ENCODE measurements around the gene BTBD9.

Gene BTBD9

GRCh38 chr6:38188677-38189335 lies 450.9 kb downstream of the BTBD9 start:
- no peaks in the 10 kb centered on the region for H3K27me3 Mint-ChIP-seq (ENCODE audit: low read depth)
- no peaks in the 10 kb centered on the region for H3K4me1 Mint-ChIP-seq (ENCODE audit: low read depth)
- no peak overlapping the region for H3K27ac Mint-ChIP-seq
- no peaks in the 10 kb centered on the region for H3K36me3 Mint-ChIP-seq (ENCODE audit: low read depth)
- H3K9me3 Mint-ChIP-seq: no peaks in the 10 kb centered on the region
- no peak overlapping the region for H3K4me3 Mint-ChIP-seq

- Mint-ChIP-seq H3K27me3 (ENCODE audit: low read depth) (no peaks in the 10 kb centered on the region), H3K27ac (no peak overlapping the region), H3K36me3 (ENCODE audit: low read depth) (no peaks in the 10 kb centered on the region), H3K4me1 (ENCODE audit: low read depth) (no peaks in the 10 kb centered on the region), H3K9me3 (no peaks in the 10 kb centered on the region), H3K4me3 (no peak overlapping the region)
Measured at GRCh38 chr6:38187811-38188590, 451.7 kb downstream of the BTBD9 start.

GRCh38 chr6:38187325-38187724 lies 452.4 kb downstream of the BTBD9 start:
- Mint-ChIP-seq H3K27ac (no peak overlapping the region), H3K27me3 (ENCODE audit: low read depth) (no peaks in the 10 kb centered on the region), H3K9me3 (no peaks in the 10 kb centered on the region), H3K4me3 (no peak overlapping the region), H3K4me1 (ENCODE audit: low read depth) (no peaks in the 10 kb centered on the region), H3K36me3 (ENCODE audit: low read depth) (no peaks in the 10 kb centered on the region)

GRCh38 chr6:38185752-38186151 lies 454.0 kb downstream of the BTBD9 start:
- H3K27me3 Mint-ChIP-seq (ENCODE audit: low read depth): no peaks in the 10 kb centered on the region
- no peak overlapping the region for H3K27ac Mint-ChIP-seq
- no peaks in the 10 kb centered on the region for H3K4me1 Mint-ChIP-seq (ENCODE audit: low read depth)
- H3K4me3 Mint-ChIP-seq: no peak overlapping the region
- no peaks in the 10 kb centered on the region for H3K9me3 Mint-ChIP-seq
- H3K36me3 Mint-ChIP-seq (ENCODE audit: low read depth): no peaks in the 10 kb centered on the region

DNA sequence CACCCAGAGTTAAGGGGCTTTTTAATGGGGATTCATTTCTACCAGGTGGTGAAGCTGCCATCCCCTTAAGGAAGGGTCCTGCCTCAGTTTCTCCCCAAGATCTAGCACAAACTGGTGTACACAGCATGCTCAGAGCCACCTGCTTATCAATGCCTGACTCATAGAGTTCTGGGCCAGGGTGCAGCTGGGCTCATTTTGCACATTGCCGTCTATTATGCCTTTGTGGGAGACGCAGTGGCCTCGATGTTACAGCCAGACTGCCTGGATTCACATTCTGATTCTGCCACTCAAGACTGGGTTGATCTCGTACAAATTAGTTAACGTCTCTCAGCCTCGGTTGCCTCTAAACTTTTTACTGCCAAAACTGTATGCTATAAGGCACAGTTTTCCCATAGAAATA lies 454.5 kb downstream of the BTBD9 start:
- no peaks in the 10 kb centered on the region for H3K4me1 Mint-ChIP-seq (ENCODE audit: low read depth)
- no peak overlapping the region for H3K4me3 Mint-ChIP-seq
- H3K27ac Mint-ChIP-seq: no peak overlapping the region
- H3K27me3 Mint-ChIP-seq (ENCODE audit: low read depth): no peaks in the 10 kb centered on the region
- H3K9me3 Mint-ChIP-seq: no peaks in the 10 kb centered on the region
- no peaks in the 10 kb centered on the region for H3K36me3 Mint-ChIP-seq (ENCODE audit: low read depth)

- H3K36me3 Mint-ChIP-seq (ENCODE audit: low read depth): no peaks in the 10 kb centered on the region
- no peaks in the 10 kb centered on the region for H3K27me3 Mint-ChIP-seq (ENCODE audit: low read depth)
- H3K9me3 Mint-ChIP-seq: no peaks in the 10 kb centered on the region
- no peak overlapping the region for H3K4me3 Mint-ChIP-seq
- H3K4me1 Mint-ChIP-seq (ENCODE audit: low read depth): no peaks in the 10 kb centered on the region
- no peak overlapping the region for H3K27ac Mint-ChIP-seq
Measured at GRCh38 chr6:38184585-38185080, 455.1 kb downstream of the BTBD9 start.

- H3K27me3 Mint-ChIP-seq (ENCODE audit: low read depth): no peaks in the 10 kb centered on the region
- H3K4me1 Mint-ChIP-seq (ENCODE audit: low read depth): no peaks in the 10 kb centered on the region
- H3K27ac Mint-ChIP-seq: no peak overlapping the region
Measured at GRCh38 chr6:38183856-38184584, 455.7 kb downstream of the BTBD9 start.

GRCh38 chr6:38182426-38182825 lies 457.3 kb downstream of the BTBD9 start:
- Mint-ChIP-seq H3K27me3 (ENCODE audit: low read depth) (no peaks in the 10 kb centered on the region), H3K9me3 (no peaks in the 10 kb centered on the region), H3K36me3 (ENCODE audit: low read depth) (no peaks in the 10 kb centered on the region), H3K4me3 (no peak overlapping the region), H3K27ac (no peak overlapping the region), H3K4me1 (ENCODE audit: low read depth) (peaks cover 2% of the 10 kb centered on the region)

More at GRCh38 chr6:38183856-38184584, 455.7 kb downstream of the BTBD9 start:
- no peaks in the 10 kb centered on the region for H3K36me3 Mint-ChIP-seq (ENCODE audit: low read depth)
- no peaks in the 10 kb centered on the region for H3K9me3 Mint-ChIP-seq
- H3K4me3 Mint-ChIP-seq: no peak overlapping the region

GRCh38 chr6:38180586-38180985 lies 459.1 kb downstream of the BTBD9 start:
- Mint-ChIP-seq H3K4me1 (ENCODE audit: low read depth) (peaks cover 2% of the 10 kb centered on the region), H3K4me3 (no peak overlapping the region), H3K36me3 (ENCODE audit: low read depth) (no peaks in the 10 kb centered on the region), H3K27ac (no peak overlapping the region), H3K9me3 (no peaks in the 10 kb centered on the region), H3K27me3 (ENCODE audit: low read depth) (no peaks in the 10 kb centered on the region)

DNA sequence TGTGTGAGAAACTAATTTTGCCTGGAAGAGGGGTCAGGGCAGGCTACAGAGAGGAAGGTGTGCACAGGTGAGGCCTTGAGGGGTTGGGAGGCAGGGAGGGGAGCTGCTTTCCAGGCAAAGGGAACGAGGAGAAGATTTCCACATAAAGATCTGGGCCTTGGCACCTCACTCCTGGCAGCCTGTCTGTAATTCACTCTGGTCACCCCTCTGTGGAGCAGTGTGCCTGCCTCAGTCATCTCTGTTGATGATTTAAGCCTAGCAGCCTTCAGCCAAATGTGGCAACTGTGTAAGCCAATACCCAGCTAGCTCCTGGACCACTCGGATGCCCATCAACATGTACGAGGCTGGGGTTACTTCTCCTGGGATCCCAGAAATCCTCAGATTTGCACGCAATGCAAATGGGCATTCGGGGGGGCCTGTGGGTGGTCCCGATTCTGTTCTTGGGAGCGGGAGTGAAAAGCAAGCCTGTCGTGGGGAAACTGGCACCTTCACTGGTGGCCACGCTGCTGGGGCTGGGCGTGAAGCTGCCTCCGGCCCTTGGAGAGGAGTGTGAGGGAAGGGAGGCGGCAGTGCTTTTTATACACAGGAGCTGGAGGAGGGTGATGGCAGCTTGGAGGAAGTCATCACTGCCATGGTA lies 459.8 kb downstream of the BTBD9 start:
- H3K4me3 Mint-ChIP-seq: no peak overlapping the region
- H3K4me1 Mint-ChIP-seq (ENCODE audit: low read depth): peaks cover 2% of the 10 kb centered on the region
- H3K36me3 Mint-ChIP-seq (ENCODE audit: low read depth): no peaks in the 10 kb centered on the region
- H3K27ac Mint-ChIP-seq: no peak overlapping the region
- H3K9me3 Mint-ChIP-seq: no peaks in the 10 kb centered on the region
- no peaks in the 10 kb centered on the region for H3K27me3 Mint-ChIP-seq (ENCODE audit: low read depth)

GRCh38 chr6:38179300-38179699 lies 460.4 kb downstream of the BTBD9 start:
- no peaks in the 10 kb centered on the region for H3K27me3 Mint-ChIP-seq (ENCODE audit: low read depth)
- H3K9me3 Mint-ChIP-seq: no peaks in the 10 kb centered on the region
- no peak overlapping the region for H3K27ac Mint-ChIP-seq
- H3K36me3 Mint-ChIP-seq (ENCODE audit: low read depth): no peaks in the 10 kb centered on the region
- H3K4me3 Mint-ChIP-seq: no peak overlapping the region
- peaks cover 2% of the 10 kb centered on the region for H3K4me1 Mint-ChIP-seq (ENCODE audit: low read depth)

DNA sequence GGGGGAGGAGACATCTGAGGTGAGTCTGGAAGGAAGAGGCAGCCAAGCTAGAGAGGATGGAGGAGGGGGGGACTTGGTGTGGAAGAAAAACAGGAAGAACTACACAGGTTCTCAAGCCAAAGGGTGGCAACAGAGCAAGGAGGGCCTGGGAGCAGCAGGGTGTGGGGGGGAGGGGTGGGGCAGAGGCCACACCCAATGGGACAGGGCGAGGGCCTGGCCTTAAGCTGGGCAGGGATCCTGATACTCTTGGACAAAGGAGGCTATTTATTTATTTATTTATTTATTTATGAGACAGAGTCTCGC lies 461.2 kb downstream of the BTBD9 start:
- peaks cover 2% of the 10 kb centered on the region for H3K4me1 Mint-ChIP-seq (ENCODE audit: low read depth)
- H3K27ac Mint-ChIP-seq: no peak overlapping the region
- no peaks in the 10 kb centered on the region for H3K9me3 Mint-ChIP-seq

DNA sequence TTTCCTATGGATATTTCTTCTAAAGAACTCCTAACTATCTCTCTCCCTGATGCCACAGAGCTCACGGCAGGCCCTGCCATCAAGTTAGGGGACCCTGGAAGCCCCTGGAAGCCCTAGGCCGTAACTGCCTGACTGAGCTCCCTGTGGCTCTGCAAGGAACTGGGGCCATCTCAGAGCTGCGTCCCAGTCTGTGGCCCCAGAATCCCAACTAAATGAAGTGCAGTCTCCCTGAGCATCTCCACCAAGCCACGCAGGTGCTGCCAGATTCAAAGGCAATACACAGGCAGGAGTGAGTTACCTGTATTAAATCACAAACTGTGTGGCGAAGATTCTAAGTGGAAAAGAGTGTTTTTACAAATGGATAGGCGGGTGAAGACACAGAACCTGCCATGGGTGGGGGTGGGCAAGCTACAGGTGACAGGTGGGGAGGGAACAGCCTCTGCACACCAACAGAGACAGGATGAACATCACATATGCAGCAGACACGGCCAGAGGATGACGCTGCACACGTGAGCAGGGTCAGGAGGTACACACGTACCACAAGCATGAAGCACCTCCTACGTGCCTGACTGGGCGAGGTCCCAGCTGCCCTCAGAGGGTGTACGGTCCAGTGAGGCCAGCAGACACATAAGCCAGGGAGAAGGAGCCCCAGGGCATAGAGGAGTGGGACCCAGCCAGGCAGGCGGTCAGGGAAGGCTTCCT lies 461.7 kb downstream of the BTBD9 start:
- H3K27ac Mint-ChIP-seq: no peak overlapping the region

More for the DNA sequence above, 461.2 kb downstream of the BTBD9 start:
- Mint-ChIP-seq H3K4me3 (no peak overlapping the region), H3K27me3 (ENCODE audit: low read depth) (no peaks in the 10 kb centered on the region), H3K36me3 (ENCODE audit: low read depth) (no peaks in the 10 kb centered on the region)

More for the DNA sequence above, 461.7 kb downstream of the BTBD9 start:
- Mint-ChIP-seq H3K27me3 (ENCODE audit: low read depth) (no peaks in the 10 kb centered on the region), H3K36me3 (ENCODE audit: low read depth) (no peaks in the 10 kb centered on the region), H3K4me3 (no peak overlapping the region), H3K4me1 (ENCODE audit: low read depth) (peaks cover 2% of the 10 kb centered on the region), H3K9me3 (no peaks in the 10 kb centered on the region)

Measured in T-helper 1 cell treated with Interleukin-12 subunit alpha and Interleukin-12 subunit beta and Interleukin-4 antibody, amounts not matched to agents 30 μg/mL and 1 μg/mL, for 36 hours (primary cell).